HG03045 (cell line): ENCODE results near the gene EDN1.

Experiments
- ATAC-seq: cut with Tn5 transposase; IDR thresholded peaks from one replicate; pipeline ENCODE4 v1.9.1; 2021; ENCODE audit warnings: mild to moderate bottlenecking, moderate library complexity; ENCODE audit not compliant: unreplicated experiment

The EDN1 gene

GRCh38 chr6:12293931-12294807 is 4.0 kb downstream of the EDN1 start:
- ATAC-seq, result no peak

DNA sequence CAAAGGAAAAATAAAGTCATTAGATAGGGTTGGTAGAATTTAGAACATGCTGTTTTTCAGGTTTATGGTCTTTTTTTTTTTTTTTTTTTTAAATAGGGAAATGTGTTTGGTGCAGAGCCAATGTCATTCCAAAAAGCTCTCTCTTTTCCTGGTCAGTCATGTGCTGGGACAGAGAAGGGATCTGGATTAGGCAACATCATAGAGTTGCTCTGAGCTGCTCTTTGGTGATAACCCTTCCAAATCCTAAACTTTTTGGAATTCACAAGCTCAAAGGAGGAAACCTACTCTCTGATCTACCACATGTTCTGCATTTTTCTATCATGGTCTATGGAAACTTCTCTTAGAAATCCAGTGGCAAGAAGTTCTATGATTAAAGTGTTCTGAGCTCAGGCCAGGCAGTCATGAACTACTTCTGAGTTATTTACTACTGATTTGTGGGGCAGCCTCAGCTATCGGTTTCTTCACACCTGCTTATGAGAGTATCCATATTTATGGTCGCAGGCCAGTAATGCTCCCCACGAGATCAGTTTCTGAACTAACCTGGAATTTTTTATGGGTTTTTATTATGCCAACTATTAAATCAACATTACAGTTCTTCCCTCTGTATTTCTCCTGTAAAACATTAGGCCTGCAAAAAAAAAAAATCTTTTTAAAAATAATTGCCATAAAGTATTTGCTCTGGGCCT is 4.8 kb downstream of the EDN1 start:
- no peak for ATAC-seq

DNA sequence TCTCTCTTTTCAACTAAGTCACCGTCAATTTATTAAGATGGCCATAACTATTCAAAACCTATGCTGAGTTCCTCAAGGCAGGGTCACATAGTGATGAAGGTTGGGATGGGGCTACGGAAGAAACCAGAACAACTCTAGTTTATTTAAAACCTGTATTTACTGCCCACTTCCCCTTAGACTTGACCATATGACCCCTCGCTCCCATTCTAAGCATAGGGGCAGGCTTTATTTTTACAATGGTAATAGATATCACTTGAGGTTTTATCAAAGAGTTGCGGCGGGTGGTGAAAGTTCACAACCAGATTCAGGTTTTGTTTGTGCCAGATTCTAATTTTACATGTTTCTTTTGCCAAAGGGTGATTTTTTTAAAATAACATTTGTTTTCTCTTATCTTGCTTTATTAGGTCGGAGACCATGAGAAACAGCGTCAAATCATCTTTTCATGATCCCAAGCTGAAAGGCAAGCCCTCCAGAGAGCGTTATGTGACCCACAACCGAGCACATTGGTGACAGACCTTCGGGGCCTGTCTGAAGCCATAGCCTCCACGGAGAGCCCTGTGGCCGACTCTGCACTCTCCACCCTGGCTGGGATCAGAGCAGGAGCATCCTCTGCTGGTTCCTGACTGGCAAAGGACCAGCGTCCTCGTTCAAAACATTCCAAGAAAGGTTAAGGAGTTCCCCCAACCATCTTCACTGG is 5.5 kb downstream of the EDN1 start:
- ATAC-seq, result no peak

GRCh38 chr6:12296255-12296573 is 6.1 kb downstream of the EDN1 start:
- no peak for ATAC-seq

GRCh38 chr6:12296604-12297003 is 6.4 kb downstream of the EDN1 start:
- ATAC-seq, result no peak

GRCh38 chr6:12297363-12298016 is 7.3 kb downstream of the EDN1 start:
- ATAC-seq, result no peak

GRCh38 chr6:12298017-12298978 is 8.1 kb downstream of the EDN1 start:
- no peak for ATAC-seq

DNA sequence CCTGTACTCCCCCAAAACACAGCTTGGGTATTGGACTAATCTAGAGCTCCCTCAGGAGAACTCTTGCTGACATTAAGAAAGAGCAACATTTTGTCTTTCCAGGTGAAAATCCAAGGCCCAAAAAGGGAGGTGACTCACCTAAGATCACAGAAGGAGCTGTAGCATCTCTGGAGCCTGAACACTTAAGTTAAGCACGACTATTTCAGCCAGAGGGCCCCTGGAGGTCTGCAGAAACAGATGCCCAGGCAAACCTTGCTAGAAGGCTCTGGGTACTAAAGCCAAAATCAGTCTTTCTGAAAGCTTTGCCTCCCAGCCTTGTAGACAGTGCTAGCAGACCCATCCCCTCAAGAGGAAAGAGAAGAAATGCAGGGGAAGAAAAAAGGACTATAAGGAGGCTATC is 8.8 kb downstream of the EDN1 start:
- no peak for ATAC-seq

- ATAC-seq, result no peak
Observed at GRCh38 chr6:12301018-12301417, 10.9 kb downstream of the EDN1 start.

GRCh38 chr6:12304487-12304886 is 14.3 kb downstream of the EDN1 start:
- no peak for ATAC-seq

- no peak for ATAC-seq
Observed at GRCh38 chr6:12309070-12309469, 18.9 kb downstream of the EDN1 start.

DNA sequence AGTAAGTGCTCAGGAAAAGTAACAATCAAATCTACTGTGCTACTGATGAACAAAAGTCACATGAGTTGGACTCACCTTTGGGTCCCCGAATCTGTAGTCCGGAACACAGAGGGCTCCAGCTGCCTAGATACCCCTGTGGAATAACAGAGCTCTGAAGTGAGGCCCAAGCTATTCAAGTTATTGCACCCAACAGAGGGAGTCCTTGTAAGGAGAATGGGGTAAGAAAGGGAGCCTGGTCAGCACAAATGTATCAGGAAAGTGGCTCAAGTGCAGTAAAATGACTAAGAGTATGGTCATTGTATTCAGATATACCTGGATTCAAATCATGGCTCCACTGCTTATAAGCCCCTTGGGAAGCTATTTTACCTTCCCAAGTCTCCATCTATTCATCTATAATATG is 20.9 kb downstream of the EDN1 start:
- ATAC-seq, result no peak

- no peak for ATAC-seq
Observed at GRCh38 chr6:12312736-12313135, 22.6 kb downstream of the EDN1 start.

DNA sequence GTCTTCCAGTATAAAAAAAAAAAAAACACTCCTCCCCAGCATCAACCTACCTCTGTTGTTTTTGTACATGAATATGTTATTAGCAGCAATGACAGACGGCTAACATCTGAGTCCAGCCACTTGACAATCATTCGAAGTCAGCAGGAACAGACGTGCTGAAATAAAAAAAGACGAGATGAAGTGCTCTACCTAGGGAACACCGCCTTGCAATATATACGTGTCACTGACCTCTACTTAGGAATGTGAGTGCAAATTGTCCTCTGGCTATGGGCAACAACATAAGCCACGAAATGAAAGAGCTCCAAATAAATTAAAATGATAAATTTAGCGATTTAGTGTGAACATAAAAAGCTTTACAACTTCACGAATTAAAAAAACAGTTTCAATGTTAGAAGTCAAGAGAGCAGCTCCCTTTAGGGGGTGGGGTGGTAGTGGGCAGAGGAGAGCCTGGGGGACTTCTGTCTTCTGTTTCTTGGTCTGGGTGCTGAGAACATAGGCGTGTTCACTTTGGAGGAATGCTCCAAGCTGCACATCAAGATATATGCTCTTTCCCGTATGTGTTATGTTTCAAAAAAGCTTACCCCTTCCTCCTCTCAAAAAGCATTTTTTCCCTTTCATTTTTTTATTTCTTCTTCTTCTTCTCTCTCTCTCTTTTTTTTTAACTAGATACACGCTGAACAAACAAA is 23.3 kb downstream of the EDN1 start:
- no peak for ATAC-seq

GRCh38 chr6:12313992-12314589 is 23.9 kb downstream of the EDN1 start:
- ATAC-seq, result no peak

DNA sequence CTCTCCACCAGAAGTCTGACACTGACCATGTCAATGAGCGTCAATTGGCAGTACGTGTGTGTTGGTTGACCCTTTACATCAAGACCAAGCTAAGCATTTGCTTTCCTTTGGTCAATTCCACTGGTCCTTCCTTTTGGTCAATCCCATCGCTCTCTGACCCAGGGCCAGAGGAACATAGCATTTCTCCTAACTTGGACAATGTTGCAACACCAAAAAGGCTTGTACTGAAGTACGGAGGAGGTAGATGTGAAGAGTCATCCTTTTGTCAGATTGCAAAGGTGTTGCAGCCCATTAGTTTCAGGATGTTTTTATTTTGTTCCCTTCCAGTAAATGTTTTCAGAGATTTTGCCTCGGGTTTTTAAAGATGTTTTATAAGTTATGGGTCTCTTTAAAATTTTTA is 24.6 kb downstream of the EDN1 start:
- no peak for ATAC-seq

DNA sequence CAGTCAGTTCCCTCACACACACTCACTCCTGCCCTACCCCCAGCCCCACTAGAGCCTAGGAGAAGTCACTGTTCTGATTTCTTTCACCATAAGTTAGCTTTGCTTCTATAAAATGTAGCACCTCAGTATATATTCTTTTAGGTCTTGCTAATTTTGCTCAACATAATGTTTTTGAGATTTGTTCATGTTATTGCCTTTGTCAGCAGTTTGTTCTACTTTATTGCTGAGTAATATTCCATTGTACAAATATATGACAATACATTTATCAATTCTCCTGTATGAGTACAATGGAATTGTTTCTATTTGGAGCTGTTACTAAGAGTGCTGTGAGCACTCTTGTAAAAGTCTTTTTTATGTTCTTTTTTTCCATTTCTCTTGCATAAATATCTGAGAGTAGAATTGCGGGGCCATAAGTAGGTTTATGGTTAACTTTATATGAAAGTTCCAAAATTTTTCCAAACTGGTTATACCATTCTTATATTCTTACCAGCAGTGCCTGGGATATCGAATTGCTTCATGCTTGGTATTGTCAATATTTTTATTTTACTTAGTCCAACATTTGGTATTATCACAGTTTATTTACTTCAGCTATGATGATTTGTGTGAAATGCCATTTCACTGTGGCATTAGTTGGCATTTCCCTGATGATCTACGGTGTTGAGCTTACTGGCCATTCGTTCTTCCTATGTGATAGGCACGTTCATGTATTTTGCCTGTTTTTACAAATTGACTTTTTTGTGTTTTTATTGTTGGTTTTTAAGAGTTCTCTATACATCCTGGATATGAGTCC is 25.3 kb downstream of the EDN1 start:
- no peak for ATAC-seq

DNA sequence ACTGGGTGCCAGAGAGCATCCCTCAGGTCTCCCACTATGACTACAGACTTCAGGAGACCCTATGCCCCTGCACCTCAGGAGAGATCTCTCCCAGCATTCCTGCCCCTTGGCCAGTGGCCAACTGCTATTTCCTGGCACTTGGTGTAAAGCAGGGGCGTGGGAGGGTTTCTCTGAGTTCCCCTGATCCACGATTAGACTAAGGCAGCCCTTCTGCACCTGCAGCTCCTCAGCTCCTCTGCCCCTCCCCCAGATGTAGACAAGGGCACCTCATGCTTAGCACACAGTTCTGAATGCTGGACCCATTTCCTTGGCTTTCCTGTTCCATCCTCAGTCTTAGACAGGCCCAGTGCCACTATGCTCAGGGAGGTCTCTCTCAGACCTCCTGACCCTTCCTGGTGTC is 28.6 kb downstream of the EDN1 start:
- no peak for ATAC-seq
